NCI-H510A (cell line): ENCODE measurements around the gene CBARP.

Experiments
- DNase-seq: peaks from one replicate; lab custom pipeline; 2025; lab: John Stamatoyannopoulos, UW

Gene CBARP

GRCh38 chr19:1226227-1226518 is 11.6 kb downstream of the CBARP start:
- DNase-seq, result no peak

DNA sequence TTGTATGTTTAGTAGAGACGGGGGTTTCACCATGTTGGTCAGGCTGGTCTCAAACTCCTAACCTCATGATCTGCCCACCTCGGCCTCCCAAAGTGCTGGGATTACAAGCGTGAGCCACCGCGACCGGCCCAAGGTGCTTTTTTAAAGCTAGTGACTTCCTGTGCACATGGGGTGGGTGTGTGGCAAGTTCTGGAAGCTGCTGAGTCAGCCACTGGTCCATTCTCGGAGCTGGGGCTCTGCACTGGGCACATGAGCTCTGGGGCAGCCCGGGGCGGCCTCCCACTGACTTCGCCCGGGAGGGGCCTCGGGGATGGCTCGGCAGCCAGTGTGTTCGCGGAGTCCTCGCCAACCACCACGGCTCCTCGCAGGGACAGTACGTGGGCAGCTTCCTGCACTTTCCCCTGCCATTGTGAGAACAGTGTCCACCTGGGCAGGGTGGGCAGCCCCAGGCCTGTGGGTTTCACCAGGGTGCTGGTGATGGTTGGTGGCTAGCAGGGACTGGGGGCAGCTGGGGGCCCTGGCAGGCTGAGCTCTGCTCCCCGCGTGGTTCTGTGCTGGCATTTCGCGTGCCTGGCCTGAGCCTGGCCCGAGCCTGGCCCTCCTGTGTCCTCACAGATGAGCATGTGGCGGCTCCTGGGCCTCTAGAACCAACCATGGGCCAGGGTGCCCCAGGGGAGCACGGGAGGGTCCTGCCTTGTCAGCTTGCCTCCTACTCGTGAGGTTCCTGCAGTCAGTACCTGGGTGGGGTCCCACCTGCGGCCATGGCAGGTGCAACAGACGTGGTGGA is 12.2 kb downstream of the CBARP start:
- DNase-seq, result no peak

DNA sequence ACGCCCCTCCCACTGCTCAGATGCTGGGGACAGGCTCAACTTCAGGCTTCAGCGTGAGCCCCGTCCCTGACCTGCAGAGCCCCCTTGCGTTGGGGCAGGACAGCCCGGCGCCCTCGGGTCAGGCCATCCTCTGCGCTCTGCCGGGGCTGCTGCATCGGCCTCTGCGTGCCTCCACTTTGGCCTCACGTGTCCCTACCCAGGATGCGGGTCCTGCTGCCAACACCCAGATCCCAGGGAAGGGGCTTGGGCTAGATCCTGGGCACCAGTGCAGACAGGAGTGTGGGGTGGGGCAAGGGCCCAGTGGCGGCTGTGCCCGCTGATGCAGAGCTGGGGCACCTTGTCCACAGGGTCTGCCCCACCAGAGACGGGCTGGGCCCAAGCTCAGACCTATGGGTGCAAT is 13.0 kb downstream of the CBARP start:
- DNase-seq, result no peak

- DNase-seq, result no peak
Measured at GRCh38 chr19:1224047-1224825, 13.6 kb downstream of the CBARP start.

DNA sequence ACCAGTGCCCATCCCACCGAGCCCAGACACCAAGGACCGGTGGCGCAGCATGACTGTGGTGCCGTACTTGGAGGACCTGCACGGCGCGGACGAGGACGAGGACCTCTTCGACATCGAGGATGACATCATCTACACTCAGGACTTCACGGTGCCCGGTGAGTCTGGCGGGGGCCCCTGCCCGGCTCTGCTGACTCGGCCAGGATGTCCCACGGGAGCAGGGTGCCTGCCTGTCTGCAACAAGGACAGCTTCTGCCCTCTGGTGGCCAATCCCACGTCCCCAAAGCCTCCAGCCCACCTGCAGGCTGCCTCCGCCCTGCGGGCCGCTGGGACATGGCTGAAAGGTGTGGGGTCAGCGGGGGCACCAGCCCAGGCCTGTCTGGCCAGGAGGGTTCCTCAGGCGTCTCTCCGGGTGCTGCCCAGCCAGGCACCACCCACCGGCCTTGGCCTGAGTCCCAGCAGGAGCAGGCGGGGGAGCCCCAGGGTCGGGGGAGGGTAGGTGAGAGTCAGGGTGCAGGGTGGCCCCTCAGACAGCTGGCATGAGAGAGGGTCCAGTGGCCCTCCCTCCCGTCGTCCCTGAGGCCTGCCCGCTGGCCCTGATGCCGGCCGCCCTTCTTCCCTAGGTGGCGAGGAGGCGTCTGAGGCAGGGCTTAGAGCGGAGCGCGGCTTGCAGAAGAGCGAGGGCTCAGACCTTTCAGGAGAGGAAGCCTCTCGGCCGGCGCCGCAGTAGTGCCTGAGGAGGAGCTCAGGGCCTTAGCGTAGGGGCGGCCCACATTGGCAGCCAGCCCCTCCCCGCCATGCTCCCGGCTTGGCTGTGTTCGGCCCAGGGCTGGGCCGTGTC is 14.6 kb downstream of the CBARP start:
- no peak for DNase-seq

DNA sequence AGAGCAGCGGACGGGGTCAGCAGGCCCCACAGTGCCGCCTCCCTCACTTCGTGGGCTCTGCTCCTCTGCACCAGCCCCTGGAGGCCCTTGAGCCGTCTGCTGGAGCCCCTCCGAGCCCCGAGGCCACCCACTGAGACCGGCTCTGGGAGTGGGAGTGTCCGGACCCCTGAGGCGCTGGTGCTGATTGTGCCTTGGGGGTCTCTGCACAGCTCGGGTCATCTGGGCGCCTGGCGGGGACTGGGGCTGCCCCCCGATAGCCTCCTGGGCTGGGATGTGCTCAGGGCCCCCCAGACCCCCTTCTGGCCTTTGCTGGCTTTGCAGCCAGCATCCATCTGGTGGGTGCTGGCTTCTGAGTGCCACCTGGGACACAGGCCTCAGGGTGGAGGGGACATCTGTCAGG is 15.4 kb downstream of the CBARP start:
- no peak for DNase-seq

DNA sequence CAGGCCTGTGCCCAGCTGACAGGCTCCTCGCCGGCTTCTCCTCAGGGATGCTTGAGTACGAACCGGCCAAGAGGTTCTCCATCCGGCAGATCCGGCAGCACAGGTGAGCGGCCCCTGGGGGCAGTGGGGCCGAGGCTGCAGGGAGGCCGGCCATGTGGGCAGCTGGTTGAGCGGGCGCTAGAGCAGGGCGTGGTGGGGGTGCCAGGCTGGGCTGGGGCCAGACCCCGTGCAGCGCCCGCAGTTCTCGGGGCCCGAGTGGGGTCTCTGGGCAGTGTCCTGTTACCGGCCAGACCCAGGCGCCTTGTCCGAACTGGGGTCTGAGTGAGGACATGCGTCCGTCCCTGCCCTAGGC is 15.9 kb downstream of the CBARP start:
- no peak for DNase-seq

- DNase-seq, result no peak
Measured at GRCh38 chr19:1220976-1221903, 16.6 kb downstream of the CBARP start.

DNA sequence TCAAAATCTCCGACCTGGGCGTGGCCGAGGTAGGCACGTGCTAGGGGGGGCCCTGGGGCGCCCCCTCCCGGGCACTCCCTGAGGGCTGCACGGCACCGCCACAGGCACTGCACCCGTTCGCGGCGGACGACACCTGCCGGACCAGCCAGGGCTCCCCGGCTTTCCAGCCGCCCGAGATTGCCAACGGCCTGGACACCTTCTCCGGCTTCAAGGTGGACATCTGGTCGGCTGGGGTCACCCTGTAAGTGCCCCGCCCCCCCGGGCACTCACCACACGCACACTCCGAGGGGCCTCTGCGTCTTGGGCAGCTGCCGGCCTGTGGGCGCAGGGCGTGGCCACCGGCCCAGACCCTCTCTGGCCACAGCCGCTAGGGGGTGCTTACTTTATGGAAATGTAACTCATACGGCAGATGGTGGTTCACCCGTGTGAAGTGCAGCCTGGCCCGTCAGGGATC is 17.3 kb downstream of the CBARP start:
- no peak for DNase-seq

GRCh38 chr19:1219786-1220476 is 17.9 kb downstream of the CBARP start:
- DNase-seq, result no peak

GRCh38 chr19:1218751-1219567 is 18.8 kb downstream of the CBARP start:
- DNase-seq, result no peak

DNA sequence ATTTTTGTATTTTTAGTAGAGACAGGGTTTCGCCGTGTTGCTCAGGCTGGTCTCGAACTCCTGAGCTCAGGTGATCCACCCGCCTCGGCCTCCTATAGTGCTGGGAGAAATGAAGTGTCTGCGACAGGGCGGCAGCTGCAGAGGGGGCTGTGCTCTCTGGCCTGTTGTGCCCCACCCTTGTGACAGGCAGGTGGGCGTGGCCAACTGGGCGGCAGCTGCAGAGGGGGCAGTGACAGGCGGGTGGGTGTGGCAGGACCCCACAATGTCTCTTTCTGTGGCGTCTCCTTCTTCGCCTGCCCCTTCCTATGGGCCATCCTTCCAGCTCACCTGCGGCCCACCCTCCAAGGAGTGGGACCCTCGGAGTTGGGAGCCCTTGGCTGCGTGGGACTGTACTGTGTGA is 20.4 kb downstream of the CBARP start:
- no peak for DNase-seq

DNA sequence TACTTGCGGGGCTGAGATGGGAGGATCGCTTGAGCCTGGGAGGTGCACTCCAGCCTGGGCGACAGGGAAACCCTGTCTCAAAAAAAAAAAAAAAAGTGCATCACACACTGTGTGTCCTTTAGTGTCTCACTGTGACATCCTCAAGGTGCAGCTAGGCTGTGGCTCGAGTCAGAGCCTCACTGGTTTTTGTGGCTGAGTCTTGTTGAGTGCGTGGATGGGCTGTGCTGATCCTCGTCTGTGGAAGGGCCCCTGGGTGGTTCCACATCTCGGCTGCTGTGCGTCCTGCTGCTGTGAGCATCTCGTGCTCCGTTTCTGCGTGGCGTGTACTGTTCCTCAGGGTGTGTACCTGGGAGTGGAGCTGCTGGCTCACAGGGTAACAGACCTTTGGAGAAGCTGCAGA is 21.0 kb downstream of the CBARP start:
- no peak for DNase-seq

GRCh38 chr19:1214862-1215731 is 22.7 kb downstream of the CBARP start:
- no peak for DNase-seq

DNA sequence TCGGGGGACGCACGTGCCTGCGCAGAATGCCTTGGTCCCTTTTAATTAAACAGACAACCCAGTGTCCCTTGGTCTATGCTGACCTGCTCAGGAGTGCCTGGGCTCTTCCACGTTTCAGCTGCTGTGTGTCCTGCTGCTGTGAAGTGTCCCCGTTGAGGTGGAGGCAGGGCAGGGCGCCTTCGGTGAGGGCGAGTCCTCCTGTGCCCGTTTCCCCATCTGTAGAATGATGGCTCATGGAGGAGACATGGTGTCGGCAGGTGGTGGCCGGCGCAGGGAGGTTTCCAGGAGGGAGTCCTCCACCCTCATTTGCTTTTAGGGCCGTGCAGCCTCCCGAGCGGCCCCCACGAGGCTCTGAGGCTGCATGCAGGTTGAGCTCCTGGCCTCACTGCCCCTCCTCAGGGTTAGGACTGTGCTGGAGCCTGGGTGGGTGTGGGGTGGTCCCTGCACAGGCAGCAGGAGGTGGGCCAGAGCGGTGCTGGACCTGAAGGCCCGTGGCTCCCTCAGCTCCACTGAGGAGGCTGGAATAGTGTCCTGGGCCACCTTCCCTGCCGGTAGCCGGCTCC is 23.4 kb downstream of the CBARP start:
- DNase-seq, result no peak

DNA sequence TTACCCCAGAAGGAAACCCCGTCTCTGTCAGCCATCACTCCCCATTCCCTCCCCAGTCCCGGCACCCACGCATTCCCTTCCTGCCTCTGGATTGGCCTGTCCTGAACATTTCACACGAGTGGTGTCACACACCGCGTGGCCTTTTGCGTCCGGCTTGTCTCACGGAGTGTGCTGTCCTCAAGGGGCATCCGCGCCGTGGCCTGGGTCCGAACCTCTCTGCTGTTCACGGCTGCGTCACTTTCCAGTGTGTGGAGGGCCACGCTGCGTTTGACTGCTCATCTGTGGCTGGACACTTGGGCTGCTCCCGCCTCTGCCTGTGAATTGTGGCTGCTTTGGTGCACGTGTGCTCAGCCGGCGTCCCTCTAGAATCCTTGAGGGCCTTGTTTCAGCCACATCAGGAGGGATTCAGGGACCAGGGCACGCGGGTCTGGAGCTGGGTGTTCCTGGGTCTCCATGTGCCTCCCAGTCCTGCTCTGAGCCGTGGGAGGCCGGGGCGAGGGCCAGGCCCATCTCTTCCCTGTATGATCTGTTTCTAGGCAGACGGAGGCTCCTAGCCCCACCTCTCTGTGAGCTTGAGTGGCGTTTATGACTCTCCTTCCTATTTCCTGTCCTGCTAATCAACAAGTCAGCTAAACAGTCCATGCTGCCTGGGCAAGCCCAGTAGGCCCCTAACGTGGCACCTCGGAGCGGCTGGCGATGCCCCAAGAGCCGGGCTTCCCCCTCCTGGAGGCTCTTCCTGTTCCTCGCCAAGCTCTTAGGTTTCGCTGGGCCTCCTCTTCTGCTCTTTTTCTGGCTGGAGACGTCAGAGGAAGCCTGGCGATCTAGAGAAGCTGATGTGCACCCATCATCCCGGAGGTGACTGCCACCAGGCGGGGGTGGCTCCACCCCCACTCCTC is 24.2 kb downstream of the CBARP start:
- DNase-seq, result peak; percentile 59

GRCh38 chr19:1211494-1212234 is 26.1 kb downstream of the CBARP start:
- no peak for DNase-seq
